Esophagus muscularis mucosa (tissue), 4 donors: ENCODE results near the gene SYNDIG1. TPM values are rescaled to one million over a fixed set of nuclear protein-coding genes. Genes with fewer than 3 reads are reported as not detected.

ENCODE experiments used
- DNase-seq: peaks from one replicate; pipeline ENCODE4 v3.0.0-alpha.2; 2017; ENCODE audit errors: extremely low spot score
- H3K27ac ChIP-seq, 4 donors: fragments of 200-600 bp; sonication (generic); replicated peaks in 1 of 4; 1 replicate in 3 of 4; 2 replicates in 1 of 4; pipeline ENCODE4 v1.5.1; 2016 to 2019; ENCODE audit warnings: mild to moderate bottlenecking in 1 of 4
- H3K27me3 ChIP-seq, 4 donors: fragments of 200-600 bp; sonication (generic); one replicate each; pipeline versions ENCODE4 v1.5.1 to v1.6.0; 2016 to 2019
- H3K36me3 ChIP-seq, 4 donors: fragments of 200-600 bp; sonication (generic); one replicate each; pipeline ENCODE4 v1.5.1; 2016 to 2019
- H3K4me1 ChIP-seq, 4 donors: fragments of 200-600 bp; sonication (generic); one replicate each; pipeline ENCODE4 v1.5.1; 2016 to 2019
- H3K4me3 ChIP-seq, 4 donors: fragments of 200-600 bp; sonication (generic); 1 replicate in 2 of 4; 2 replicates in 2 of 4; pipeline ENCODE4 v1.5.1; 2016 to 2019; ENCODE audit warnings: mild to moderate bottlenecking in 4 of 4, moderate library complexity in 1 of 4
- H3K9me3 ChIP-seq, 4 donors: fragments of 200-600 bp; sonication (generic); 1 replicate in 3 of 4; 2 replicates in 1 of 4; pipeline ENCODE4 v1.5.1; 2016 to 2019
- CTCF ChIP-seq, 3 experiments: fragments of 200-600 bp in 2 of 3; fragments of 450-650 bp in 1 of 3; sonication (generic) in 2 of 3; IDR thresholded peaks; one replicate each; pipeline ENCODE4 v1.5.1; 2017 to 2019; ENCODE audit warnings: antibody characterized with exemption in 3 of 3, mild to moderate bottlenecking in 2 of 3, moderate library complexity in 1 of 3
- EP300 ChIP-seq: sonication (generic); formaldehyde crosslinking; IDR thresholded peaks from one replicate; pipeline ENCODE4 v1.6.1; 2017; ENCODE audit warnings: antibody characterized with exemption
- POLR2A ChIP-seq: fragments of 450-650 bp; IDR thresholded peaks from one replicate; pipeline ENCODE4 v1.6.1; 2017; ENCODE audit warnings: antibody characterized with exemption, moderate library complexity, mild to moderate bottlenecking, low read depth
- POLR2AphosphoS5 ChIP-seq, 2 donors: sonication (generic); formaldehyde crosslinking; IDR thresholded peaks; one replicate each; pipeline ENCODE4 v1.6.1; 2017; ENCODE audit warnings: antibody characterized with exemption in 2 of 2
- WGBS: methylation state at CpG from one replicate; pipeline ENCODE4 v1.1.5; 2018; 5-methylcytosine and 5-hydroxymethylcytosine counted together
- intact Hi-C: fragments of 100-400 bp; cut with DNase I; formaldehyde crosslinking; loops from one replicate; pipeline ENCODE4 v1.15.1; 2023
- total RNA-seq, 4 donors: library from RNA; depleted of rRNA; stranded (reverse); fragments of >200 nt; gene quantifications; one replicate each; pipeline versions ENCODE4 v1.1.0 to v1.2.1, GENCODE V29; 2016

SYNDIG1 gene
- total RNA-seq, 4 donors from 2014 or later, result not detected

DNA sequence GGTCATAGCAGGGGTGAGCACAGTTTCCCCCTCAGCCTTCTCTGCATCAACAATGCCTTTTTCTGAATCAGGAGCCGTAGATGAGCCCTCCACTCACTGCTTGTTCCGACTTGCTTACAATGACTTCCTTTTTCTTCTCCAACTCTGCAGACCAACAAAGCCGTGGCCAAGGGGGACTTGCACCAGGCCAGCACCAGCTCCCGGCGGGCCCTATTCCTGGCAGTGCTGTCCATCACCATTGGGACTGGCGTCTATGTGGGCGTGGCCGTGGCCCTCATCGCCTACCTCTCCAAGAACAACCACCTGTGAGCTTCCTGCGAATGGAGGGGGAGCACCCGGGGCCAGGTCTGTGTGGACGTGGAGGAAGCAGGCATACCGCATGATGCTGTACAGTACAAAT lies 195.8 kb downstream of the SYNDIG1 start:
- DNase-seq, result no peak
- H3K27ac ChIP-seq, result no peak overlapping the region
- no peaks in the 10 kb centered on the region for H3K36me3 ChIP-seq
- TF ChIP-seq CTCF (IDR thresholded peaks at IDR 0.05) (no peak), EP300 (no peak), POLR2A (no peak), POLR2AphosphoS5 (IDR thresholded peaks at IDR 0.05) (no peak)
- peaks cover 0 to 10% (median 0%) of the 10 kb centered on the region in 4 donors for H3K27me3 ChIP-seq
- no peaks in the 10 kb centered on the region for H3K9me3 ChIP-seq
- WGBS, result 59% methylated on average over 8 of the region's 13 CpGs
- peaks cover 0 to 7% (median 0%) of the 10 kb centered on the region in 4 donors for H3K4me1 ChIP-seq
- intact Hi-C loops, result no loop called here
- H3K4me3 ChIP-seq, result no peak overlapping the region

GRCh38 chr20:24665741-24666191 lies 196.3 kb downstream of the SYNDIG1 start:
- no peak for DNase-seq
- Histone ChIP-seq H3K36me3 (no peaks in the 10 kb centered on the region), H3K27ac (no peak overlapping the region), H3K4me3 (no peak overlapping the region), H3K4me1 (peaks cover 0 to 7% (median 0%) of the 10 kb centered on the region in 4 donors), H3K9me3 (no peaks in the 10 kb centered on the region), H3K27me3 (peaks cover 0 to 8% (median 0%) of the 10 kb centered on the region in 4 donors)
- TF ChIP-seq POLR2A, result no peak
- TF ChIP-seq POLR2AphosphoS5 (IDR thresholded peaks at IDR 0.05), result no peak
- no peak for TF ChIP-seq CTCF (IDR thresholded peaks at IDR 0.05)
- TF ChIP-seq EP300, result no peak
- intact Hi-C loops, result no loop called here
- 90% methylated on average over 9 of the region's 15 CpGs for WGBS

GRCh38 chr20:24667689-24668383 lies 198.4 kb downstream of the SYNDIG1 start:
- intact Hi-C loops, result no loop called here
- Histone ChIP-seq H3K27me3 (peaks cover 0 to 5% (median 0%) of the 10 kb centered on the region in 4 donors), H3K27ac (no peak overlapping the region), H3K9me3 (no peaks in the 10 kb centered on the region), H3K4me3 (no peak overlapping the region), H3K36me3 (no peaks in the 10 kb centered on the region), H3K4me1 (peaks cover 0 to 4% (median 2%) of the 10 kb centered on the region in 4 donors)
- no peak for DNase-seq
- TF ChIP-seq POLR2A, result no peak
- no peak for TF ChIP-seq EP300
- no peak for TF ChIP-seq CTCF (IDR thresholded peaks at IDR 0.05)
- TF ChIP-seq POLR2AphosphoS5 (IDR thresholded peaks at IDR 0.05), result no peak
- 88% methylated on average over 5 of the region's 7 CpGs for WGBS

DNA sequence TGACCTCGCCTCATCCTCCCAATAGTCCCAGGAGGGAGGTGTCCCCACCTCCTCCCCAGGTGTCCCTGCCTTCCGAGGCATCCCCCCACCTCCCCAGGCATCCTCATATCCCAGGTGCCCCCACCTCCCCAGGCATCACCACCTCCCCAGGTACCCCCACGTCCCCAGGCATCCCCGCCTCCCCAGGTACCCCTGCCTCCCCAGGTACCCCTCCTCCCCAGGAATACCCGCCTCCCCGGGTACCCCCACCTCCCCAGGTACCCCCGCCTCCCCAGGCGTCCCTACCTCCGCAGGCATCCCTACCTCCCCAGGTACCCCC lies 198.9 kb downstream of the SYNDIG1 start:
- H3K27me3 ChIP-seq, result peaks cover 0 to 5% (median 0%) of the 10 kb centered on the region in 4 donors
- no peaks in the 10 kb centered on the region for H3K9me3 ChIP-seq
- no peak for DNase-seq
- H3K27ac ChIP-seq, result no peak overlapping the region
- H3K4me3 ChIP-seq, result no peak overlapping the region
- TF ChIP-seq POLR2AphosphoS5 (IDR thresholded peaks at IDR 0.05) (no peak), POLR2A (no peak), CTCF (IDR thresholded peaks at IDR 0.05) (no peak), EP300 (no peak)
- 100% methylated on average over 6 of the region's 9 CpGs for WGBS
- H3K4me1 ChIP-seq, result peaks cover 0 to 6% (median 0%) of the 10 kb centered on the region in 4 donors
- H3K36me3 ChIP-seq, result no peaks in the 10 kb centered on the region
- intact Hi-C loops, result no loop called here

DNA sequence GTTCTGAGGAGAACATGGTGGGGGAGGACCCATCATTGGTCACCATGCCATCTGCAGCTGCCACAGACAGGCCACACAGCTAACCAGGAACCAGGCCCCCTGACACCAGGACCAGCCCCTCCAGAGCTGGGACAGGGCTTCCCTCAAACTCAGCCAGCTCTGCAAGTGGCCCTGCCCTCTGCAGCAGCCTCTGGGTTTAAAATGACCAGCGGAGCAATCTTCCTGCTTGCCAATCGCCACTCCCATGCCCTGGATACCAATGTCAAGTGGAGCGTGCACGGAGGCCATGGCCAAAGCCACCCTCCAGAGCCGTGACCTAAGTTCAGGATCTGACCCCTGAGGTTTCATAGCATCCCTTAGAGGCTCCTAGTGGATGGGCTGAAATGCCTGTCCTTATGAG lies 199.4 kb downstream of the SYNDIG1 start:
- Histone ChIP-seq H3K27me3 (peaks cover 0 to 5% (median 0%) of the 10 kb centered on the region in 4 donors), H3K9me3 (no peaks in the 10 kb centered on the region), H3K27ac (no peak overlapping the region), H3K4me3 (no peak overlapping the region), H3K4me1 (peaks cover 0 to 6% (median 0%) of the 10 kb centered on the region in 4 donors), H3K36me3 (no peaks in the 10 kb centered on the region)
- WGBS, result 83% methylated on average over 5 of the region's 5 CpGs
- intact Hi-C loops, result no loop called here
- TF ChIP-seq EP300 (no peak), CTCF (IDR thresholded peaks at IDR 0.05) (no peak), POLR2AphosphoS5 (IDR thresholded peaks at IDR 0.05) (no peak), POLR2A (no peak)
- DNase-seq, result no peak
